ENCODE data around the gene FUT1.
A peak's percentile ranks its signal among the peaks of the same experiment; 100 is the strongest.

Gene FUT1

DNA sequence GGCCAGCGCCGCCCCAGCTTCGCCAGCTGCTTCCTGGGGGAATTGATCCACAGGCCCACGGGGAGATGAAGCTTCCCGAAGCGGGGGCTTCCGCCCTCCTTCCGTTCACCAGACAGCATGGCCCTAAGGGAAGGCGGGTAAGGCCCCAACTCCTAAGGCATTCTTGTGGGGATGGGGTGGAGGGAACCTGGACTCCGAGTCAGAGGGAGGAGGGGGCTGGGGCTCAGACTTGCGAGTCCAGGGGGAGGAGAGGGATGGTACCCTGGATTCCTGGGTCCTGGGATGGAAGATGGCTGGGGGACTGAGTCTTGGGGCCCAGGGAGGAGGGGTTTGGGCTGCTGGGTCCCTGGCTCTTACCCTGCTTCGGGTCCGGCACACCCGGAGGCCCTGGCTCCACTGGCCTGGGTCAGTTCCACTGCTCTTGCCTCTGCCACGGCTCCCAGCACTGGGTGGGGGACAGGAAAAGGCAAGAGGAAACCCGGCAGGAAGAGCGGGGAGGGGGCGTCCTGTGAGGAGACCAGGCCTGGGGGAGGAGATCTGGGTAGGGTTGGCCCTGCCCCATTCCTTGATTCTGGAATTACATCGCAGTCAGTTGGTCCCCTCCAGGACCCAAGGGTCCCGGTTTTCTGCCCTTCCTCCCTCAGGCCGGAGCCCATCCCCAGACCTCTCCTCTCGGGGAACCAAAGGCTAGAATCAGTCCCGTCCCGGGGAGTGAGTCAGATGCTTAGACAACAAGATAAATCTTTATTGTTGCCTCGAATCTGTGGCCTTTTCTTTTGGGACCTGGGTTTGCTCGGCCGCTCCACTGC is 12.1 kb downstream of the FUT1 start, which contains the start of gene RASIP1:
TSS of gene RASIP1 (minus strand) at position 447 of the 809 bp plus-strand sequence. CDS start at position 119, 328 bp downstream.
- FAIRE-seq (no peak), DNase-seq (ENCODE audit: insufficient read length, low spot score) (no peak)
- no peak for TF ChIP-seq POLR2A (IDR thresholded peaks at IDR 0.05; ENCODE audit: low read depth, low read length)

DNA sequence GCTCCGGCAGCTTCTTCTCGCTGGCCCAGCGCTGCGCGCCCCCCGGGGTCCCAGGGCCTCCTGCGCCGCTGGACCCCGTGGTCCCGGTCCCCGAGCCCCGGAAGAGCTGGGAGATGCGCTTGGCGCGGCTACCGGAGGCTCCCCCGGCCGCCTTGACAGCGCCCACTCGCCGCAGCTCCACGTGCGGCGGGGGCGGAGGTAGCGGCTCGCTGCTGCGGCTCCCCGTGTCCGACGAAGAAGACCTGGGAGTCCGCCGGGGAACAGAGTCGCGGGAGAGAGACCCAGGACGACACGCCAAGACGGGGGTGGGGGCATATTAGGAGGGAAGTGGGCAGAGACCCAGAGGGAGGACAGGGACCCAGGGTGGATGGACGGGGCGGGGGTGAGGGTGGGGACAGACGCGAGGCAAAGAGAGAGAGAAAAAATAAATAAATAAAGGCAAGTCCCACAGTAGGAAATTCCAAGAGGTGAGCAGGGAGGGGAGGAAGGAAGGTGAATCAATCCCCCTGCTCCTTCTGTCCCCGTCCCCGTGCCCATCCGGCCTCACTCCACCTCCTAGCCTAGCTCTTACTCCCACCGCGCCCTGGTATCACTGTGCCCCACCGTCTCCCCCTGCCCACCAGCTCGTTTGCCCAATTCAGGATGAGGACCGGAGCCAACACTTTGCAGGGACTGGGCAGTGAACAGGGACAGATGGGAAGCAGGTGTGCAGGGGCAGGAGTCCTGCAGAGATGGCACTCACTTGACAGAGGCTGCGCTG is 12.9 kb downstream of the FUT1 start:
- no peak for TF ChIP-seq POLR2A (IDR thresholded peaks at IDR 0.05; ENCODE audit: low read depth, low read length)

DNA sequence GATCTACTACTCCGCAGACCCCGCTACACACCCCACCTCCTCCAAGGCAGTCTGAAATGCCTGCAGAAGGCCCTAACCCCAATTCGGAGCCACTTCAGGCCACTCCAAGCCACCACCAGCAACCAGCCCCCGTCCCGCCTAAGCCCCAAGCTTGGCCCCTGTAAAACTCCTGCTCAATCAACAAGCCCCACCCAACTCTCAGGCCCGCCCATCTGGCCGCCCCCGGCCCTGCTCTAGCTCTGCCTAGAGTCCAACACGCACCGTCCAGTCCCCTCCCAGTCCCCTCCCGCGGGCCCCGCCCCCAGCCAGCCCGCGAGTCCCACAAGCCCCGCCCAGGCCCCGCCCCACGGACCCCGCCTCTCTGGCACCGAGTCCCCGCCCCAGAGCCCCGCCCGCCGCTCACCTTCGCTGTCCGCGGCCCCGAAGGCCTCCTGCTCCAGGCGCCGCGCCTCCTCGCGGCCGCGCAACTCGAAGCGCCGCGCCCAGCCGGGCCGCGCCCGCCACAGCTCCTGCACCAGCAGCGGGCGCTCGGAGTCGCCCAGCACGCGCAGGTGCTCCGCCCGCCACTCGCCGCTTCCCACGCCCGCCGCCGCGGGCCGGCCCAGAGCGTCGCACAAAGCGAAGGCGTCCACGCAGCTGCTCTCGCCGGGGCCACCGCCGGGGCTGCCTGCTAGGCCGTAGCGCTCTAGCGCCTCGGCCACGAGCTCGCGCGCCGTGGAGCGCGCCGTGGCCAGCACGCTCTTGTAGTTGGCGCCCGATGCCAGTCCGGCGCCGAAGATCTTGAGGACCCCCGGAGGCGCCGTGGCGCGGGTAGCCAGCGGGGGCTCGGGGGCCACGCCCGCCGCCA is 13.7 kb downstream of the FUT1 start:
- TF ChIP-seq POLR2A (IDR thresholded peaks at IDR 0.05; ENCODE audit: low read depth, low read length): no peak
- FAIRE-seq: no peak

More for the DNA sequence above, 12.9 kb downstream of the FUT1 start:
- no peak for DNase-seq (ENCODE audit: insufficient read length, low spot score)
- no peak for FAIRE-seq

DNA sequence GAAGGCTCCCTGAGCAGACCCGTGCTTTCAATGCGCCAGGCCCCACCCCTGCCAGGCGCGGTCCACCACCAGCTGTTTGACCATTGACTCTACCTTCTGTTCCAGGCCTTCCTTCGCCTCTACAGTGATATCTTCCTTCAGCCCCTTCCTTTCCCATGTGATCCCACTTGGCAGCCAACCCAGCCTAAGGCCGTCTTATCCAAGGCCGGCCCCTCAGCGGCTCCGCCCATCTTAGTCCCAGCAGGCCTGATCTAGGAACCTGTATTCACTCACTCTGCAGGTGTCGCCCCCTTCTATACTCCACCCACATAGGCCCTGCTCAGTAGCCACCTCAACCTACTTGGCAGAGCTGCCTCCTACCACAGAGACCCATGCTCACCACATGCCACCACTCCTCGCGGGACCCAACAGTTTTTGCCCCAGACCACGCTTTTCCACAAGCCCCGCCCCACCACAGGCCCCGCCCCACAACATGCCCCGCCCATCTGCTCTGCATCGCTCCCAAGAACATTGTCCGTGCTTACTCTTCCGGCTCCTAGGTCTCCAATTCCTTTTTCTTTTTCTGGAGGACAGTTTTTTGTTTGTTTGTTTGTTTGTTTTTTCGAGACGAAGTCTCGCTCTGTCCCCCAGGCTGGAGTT is 15.0 kb downstream of the FUT1 start:
- DNase-seq (ENCODE audit: insufficient read length, low spot score) (no peak), FAIRE-seq (no peak)
- TF ChIP-seq POLR2A (IDR thresholded peaks at IDR 0.05; ENCODE audit: low read depth, low read length): no peak

More for the DNA sequence above, 13.7 kb downstream of the FUT1 start:
- DNase-seq (ENCODE audit: insufficient read length, low spot score): peak; percentile 85

DNA sequence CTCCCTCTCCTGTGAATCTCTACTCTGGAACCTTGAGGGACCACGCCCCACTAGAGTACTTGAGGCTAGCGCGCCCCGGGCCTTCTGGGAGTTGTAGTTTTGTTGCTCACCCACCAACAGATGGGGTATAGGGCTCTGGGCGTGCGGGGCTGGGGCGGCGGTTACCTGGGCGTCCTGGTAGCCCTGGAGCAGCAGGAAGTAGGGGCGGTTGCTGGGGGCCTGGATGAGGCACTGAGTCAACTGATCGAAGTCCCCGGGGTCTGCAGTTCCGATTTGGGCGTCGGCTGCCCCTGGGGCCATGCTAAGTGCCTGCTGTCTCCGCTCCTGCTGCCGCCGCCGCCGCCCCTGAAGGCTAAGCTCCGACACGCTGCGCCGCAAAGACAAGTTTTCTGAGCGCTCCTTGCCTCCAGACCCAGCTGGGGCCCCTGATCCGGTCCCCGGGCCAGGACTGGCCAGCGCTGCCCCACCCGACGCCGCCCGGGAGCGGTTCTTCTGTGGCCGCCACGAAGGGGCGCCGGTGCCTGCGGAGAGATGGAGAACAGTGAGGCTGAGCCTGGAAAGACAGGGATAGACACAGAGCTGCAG is 17.3 kb downstream of the FUT1 start:
- TF ChIP-seq POLR2A (IDR thresholded peaks at IDR 0.05; ENCODE audit: low read depth, low read length): no peak
- no peak for FAIRE-seq

DNA sequence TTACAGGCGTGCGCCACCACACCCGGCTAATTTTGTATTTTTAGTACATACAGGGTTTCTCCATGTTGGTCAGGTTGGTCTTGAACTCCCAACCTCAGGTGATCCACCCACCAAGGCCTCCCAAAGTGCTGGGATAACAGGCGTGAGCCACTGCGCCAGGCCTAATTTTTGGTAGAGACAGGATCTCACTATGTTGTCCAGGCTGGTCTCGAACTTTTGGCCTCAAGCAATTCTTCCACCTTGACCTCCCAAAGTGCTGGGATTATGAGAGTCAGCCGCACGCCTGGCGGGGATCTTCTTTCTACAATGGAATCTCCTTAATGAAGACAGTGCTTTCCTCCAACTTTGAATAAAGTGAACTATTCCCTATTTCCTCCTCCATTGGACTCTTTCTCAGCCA is 17.8 kb downstream of the FUT1 start:
- DNase-seq (ENCODE audit: insufficient read length, low spot score) (no peak), FAIRE-seq (no peak)
- TF ChIP-seq POLR2A (IDR thresholded peaks at IDR 0.05; ENCODE audit: low read depth, low read length): no peak

More for the DNA sequence above, 17.3 kb downstream of the FUT1 start:
- no peak for DNase-seq (ENCODE audit: insufficient read length, low spot score)

DNA sequence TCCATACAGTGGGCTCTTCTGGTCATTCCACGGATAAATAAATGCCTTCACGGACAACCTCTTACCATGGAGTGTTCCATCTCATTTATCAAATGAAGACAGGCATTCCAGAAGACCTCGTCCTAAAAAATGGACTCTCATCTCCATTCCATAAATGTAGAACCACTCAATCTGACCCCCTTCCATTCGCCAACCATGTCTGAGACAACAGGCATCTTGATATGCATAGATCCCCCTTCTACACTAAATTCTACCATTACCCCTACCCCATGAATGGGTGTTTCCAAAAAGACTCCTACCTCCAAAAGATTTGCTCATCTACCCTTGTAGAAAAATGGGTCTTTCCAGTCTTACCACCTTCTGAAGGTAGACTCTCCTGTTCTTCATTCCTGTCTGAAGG is 21.0 kb downstream of the FUT1 start:
- DNase-seq (ENCODE audit: insufficient read length, low spot score) (no peak), FAIRE-seq (no peak)
- no peak for TF ChIP-seq POLR2A (IDR thresholded peaks at IDR 0.05; ENCODE audit: low read depth, low read length)

DNA sequence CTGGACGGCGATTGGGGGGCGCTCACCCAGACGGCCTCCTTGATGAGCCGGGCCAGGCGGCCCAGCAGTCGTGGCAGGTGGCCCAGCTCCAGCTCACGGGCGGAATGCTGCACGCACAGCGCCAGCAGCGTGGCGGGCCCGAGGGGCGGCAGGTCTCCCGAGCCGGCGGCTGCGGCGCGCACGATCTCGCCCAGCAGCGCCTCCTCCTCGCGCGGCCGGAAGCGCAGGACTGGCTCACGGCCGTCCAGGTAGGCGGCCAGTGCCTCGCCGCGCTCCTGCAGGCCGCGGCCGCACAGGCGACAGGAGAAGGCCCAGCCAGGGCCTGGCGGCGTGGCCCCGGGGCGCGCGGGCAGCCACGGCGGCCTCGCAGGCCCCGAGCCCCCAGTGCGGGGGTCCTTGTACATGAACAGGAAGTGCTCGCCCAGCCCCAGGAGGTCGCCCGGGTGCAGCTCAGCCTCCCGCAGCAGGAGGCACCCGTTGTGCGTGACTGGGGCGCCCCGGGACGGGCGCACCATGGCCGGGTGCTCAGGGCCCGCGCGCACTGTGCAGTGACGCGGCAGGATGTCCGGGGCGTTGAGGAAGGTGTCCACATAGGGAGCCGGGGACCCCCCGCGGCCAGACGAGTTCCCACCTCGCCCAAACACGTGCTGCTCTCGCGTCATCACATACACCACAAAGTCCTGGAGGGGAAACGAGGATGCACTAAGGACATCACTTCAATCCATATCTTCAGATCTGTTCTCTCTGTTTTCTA is 23.4 kb downstream of the FUT1 start:
- TF ChIP-seq POLR2A (IDR thresholded peaks at IDR 0.05; ENCODE audit: low read depth, low read length): no peak
- FAIRE-seq: no peak
- no peak for DNase-seq (ENCODE audit: insufficient read length, low spot score)

DNA sequence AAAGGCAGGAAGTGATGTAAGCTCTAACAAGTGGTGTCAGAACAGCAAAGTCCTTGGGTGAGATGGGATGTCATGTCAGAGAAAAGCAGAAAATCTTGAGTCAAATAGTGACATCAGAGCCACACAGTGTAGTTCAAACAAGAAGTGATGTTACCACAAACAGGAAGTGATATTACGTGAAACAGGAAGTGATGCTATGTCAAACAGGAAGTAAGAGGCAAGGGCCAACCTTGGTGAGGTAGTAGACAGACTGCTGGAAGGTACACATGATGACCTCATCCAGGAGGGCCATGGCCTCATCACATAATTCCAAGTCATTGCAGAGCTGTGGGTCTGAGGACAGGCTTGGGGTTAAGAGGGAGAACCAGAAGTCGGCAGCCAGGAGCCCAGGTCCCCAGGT is 25.9 kb downstream of the FUT1 start:
- no peak for FAIRE-seq
- DNase-seq (ENCODE audit: insufficient read length, low spot score): no peak
- no peak for TF ChIP-seq POLR2A (IDR thresholded peaks at IDR 0.05; ENCODE audit: low read depth, low read length)

DNA sequence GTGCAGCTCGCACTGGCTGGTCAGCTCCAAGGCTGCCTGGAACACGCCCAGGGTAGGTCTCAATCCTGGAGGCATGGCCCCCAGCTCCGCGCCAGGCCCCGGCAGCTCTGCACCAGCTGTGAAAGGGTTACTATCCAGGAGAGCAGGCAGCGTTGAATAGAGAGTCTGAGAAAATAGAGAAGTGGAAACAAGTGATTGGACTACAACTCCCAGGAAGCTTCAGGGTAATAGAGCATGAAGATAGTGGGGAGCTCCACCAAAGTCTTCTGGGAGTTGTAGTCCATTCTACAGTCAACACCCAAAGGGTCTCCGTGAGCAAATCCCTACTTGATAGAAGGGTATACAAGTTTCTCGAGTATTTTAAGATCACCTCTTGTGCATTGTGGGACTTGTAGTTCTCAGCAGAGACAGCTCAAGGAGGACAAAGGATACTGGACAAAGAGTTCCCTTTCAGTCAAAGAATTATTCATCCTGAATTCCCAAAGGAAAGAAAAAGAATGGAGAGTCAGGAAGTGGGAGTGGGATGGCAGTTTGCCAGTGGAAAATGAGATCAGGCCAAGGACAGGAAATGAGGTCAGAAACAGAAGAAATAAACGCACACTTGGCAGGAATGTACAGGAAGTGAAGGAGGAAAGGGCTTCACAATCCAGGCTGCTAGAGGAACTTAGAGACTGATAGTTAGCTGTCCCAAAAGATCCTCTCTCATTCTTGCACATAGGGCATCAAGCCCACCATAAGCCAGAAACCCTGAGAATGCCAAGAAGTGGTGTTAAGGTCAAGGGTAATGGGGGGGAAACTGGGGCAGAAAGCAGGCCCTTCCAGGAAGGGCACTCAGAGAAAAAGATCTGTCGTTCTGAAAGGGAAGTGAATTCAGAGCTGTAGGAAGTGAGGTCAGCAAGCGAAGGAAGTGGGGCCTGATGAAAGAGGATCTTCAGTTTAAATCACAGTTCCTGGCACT is 27.4 kb downstream of the FUT1 start:
- peak; percentile 27 for FAIRE-seq

DNA sequence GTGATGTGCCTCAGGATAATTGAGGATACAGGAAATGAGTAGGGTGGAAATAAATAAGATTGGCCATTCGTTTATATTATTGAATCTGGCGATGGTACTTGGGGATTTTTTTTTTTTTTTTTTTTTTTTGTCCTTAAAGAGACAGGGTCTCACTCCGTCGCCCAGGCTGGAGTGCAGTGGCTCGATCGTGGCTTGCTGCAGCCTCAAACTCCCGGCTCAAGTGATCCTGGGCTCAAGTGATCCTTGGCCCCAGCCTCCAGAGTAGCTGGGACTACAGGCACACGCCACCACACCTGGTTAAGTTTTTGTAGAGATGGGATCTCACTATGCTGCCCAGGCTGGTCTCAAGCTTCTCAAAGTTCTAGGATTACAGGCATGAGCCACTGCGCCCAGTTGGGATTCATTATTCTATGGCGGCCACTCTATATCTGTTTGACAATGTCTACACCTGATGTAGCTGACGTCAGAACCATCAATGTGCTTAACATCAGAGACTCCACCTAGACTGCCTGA is 30.2 kb downstream of the FUT1 start:
- FAIRE-seq (no peak), DNase-seq (ENCODE audit: insufficient read length, low spot score) (no peak)
- no peak for TF ChIP-seq POLR2A (IDR thresholded peaks at IDR 0.05; ENCODE audit: low read depth, low read length)

More for the DNA sequence above, 27.4 kb downstream of the FUT1 start:
- no peak for TF ChIP-seq POLR2A (IDR thresholded peaks at IDR 0.05; ENCODE audit: low read depth, low read length)
- DNase-seq (ENCODE audit: insufficient read length, low spot score): peak; percentile 75

Measured in H54 (cell line).